Fibroblast of mammary gland (primary cell): ENCODE results near the gene FANCF.

Source experiments
- DNase-seq: peaks from one replicate; pipeline ENCODE4 v3.0.0-alpha.2; 2010; ENCODE audit warnings: low read depth
- H3K4me3 ChIP-seq: 2 replicates; pipeline ENCODE4 v1.5.1; 2011; ENCODE audit warnings: low read depth, mild to moderate bottlenecking, low read length, moderate library complexity; ENCODE audit not compliant: control insufficient read depth
- CTCF ChIP-seq: conservative IDR thresholded peaks from 2 replicates; pipeline ENCODE4 v1.5.1; 2011; ENCODE audit warnings: low read depth, low read length, inconsistent platforms; ENCODE audit not compliant: control insufficient read depth, insufficient read depth

FANCF gene

GRCh38 chr11:22583963-22584492 lies 41.6 kb downstream of the FANCF start:
- H3K4me3 ChIP-seq: no peak overlapping the region
- DNase-seq: no peak
- no peak for TF ChIP-seq CTCF

GRCh38 chr11:22582151-22582410 lies 43.5 kb downstream of the FANCF start:
- DNase-seq: no peak
- TF ChIP-seq CTCF: no peak
- no peak overlapping the region for H3K4me3 ChIP-seq

GRCh38 chr11:22581354-22582150 lies 44.1 kb downstream of the FANCF start:
- no peak for TF ChIP-seq CTCF
- DNase-seq: no peak
- H3K4me3 ChIP-seq: no peak overlapping the region

- no peak for TF ChIP-seq CTCF
- DNase-seq: no peak
- no peak overlapping the region for H3K4me3 ChIP-seq
Observed at GRCh38 chr11:22577854-22578253, 47.8 kb downstream of the FANCF start.
